ENCODE data around the gene LIN9.
"Not testable (repeated sequence)": the region's sequence is repeated elsewhere in the genome, so short reads cannot be mapped to it uniquely, and the experiment has no call there.

LIN9 gene

DNA sequence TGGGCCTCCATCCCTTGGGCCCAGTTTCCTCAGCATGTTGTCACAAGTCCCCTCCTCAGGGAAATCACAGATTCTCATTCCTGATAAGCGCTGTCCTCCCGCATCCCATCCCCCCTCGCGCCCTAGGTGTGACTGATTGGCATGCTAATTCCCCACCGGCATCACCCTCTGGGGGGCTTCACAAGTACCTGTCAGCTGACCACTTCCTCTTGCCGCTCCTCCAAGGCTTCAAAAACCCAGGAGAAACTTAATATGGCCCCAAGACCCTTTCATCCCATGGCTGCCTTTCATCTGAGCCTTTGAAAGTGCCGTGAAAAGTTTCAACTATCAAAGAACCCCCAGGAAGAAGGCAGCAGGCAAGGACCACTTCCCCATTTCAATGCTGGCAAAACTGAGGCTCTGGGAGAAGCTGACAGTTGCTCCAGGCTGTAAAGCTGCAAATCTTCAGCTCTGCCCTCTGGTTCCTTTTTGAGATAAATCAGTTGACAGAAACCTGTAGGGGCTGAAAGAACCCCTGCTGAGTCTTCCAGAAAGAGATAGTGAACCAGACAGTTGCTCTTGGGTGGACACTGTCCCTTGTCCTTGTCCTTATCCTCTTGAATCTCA is 98.3 kb downstream of the LIN9 start:
- no peak for DNase-seq

DNA sequence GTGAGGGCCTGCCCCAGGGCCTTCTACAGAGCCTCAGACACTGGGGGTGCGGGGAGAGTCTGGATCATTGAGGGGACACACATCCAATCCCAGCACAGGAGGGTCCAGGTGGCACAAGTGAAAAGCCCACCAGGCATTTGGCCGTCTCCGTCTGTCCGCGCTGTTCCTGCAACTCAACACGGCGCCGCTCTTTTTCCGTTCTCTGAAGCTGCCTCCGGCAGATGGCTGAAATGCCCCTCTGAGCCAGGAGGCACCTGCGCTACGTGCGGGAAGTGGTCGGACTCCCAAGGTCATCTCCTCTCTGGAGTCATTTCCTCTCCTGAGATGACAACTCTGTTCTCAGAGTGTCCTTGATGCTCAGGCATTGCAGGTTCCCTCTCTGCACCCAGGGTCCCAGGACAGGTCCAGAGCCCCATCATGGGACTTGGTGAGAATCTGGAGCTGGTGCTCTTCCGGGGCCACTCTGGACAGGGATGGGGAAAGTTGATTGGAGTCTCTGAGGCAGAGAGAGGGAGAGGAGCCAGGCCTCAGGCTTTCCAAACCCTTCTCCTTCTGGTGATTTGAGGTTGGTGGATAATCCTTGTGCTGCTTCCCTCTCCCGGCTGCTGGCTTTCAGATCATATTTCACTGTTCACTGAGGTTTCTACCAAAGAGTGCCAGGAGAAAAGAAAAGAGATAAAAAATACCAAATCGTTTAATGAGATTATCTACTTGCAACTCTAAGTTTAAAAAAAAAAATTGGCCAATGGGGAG is 99.5 kb downstream of the LIN9 start:
- DNase-seq = no peak

DNA sequence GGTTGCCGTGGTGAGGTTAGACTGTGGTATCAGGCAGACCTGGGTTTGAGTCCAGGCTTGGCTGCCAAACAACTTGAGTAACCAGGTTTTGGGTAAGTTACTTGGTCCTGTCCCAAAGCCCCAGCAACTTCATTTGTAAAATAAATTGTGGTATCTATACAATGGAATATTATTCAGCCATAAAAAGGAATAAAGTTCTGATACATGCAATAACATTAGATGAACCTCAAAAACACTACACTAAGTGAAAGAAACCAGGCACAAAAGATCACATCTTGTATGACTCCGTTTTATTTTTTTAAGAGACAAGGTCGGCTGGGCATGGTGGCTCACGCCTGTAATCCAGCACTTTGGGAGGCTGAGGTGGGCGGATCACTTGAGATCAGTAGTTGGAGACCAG is 101.9 kb downstream of the LIN9 start:
- no peak for DNase-seq

DNA sequence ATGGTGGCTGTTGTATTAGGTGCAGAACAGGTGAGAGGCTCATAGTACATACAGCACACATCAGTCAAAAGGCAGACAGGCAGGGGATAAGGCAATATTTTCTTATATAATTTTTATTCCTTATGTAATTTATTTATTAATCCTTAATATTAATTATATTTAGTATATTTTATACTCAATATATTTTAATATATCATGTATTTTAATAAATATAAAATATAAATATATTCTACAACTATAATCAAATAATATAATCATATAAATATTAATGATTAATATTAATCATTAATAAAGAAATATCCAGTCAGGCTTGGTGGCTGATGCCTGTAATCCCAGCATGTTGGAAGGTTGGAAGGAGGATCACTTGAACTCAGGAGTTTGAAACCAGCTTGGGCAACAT is 104.8 kb downstream of the LIN9 start:
- DNase-seq = no peak

DNA sequence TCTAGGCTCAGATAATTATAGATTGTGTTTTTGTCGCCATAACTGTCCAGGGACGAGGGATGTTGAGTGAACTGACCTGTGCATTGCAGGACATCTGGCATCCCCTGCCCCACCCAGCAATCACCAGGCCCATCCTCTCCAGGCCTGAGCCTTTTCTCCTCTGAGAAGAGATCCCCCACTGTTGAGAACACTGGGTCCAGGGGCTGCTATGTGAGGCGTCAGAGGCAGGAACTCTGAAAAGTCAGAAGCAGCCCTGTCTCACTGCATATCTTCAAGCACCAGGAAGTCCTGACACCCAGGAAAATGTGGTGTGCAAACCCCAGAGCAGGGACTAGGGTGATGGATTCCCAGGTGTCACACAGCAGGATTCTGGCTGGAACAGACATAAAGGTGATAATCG is 105.3 kb downstream of the LIN9 start:
- DNase-seq = no peak

DNA sequence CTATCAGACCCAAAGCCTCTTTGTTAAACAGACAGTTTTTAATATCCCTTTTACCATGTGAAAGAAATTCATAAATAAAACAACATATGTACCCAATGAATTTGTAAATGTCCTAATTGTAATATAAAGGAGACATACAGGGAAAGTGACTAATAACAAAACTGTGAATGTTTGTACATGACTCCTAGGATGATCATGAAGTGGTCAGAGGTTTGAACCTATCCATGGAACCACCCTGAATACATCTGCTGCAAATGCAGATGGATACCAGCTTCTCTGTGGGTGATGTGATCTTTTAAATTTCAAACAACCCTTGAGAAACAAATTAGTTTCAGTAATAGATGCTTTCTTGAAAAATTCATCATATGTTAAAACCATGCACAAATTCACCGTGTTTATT is 105.7 kb downstream of the LIN9 start:
- DNase-seq = no peak

DNA sequence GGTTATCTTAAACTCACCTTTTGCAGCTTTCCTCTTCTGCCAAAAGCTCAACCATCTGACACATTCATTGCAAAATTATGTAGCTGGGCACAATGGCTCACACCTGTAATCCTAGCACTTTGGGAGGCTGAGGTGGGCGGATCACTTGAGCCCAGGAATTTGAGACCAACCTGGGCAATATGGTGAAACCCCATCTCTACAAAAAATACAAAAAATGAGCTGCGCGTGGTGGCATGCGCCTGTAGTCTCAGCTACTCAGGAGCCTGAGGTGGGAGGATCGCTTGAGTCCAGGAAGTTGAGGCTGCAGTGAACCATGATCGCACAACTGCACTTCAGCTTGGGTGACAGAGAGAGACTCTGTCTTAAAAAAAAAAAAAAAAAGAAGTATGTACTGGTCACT is 106.3 kb downstream of the LIN9 start:
- DNase-seq = not testable (repeated sequence)

DNA sequence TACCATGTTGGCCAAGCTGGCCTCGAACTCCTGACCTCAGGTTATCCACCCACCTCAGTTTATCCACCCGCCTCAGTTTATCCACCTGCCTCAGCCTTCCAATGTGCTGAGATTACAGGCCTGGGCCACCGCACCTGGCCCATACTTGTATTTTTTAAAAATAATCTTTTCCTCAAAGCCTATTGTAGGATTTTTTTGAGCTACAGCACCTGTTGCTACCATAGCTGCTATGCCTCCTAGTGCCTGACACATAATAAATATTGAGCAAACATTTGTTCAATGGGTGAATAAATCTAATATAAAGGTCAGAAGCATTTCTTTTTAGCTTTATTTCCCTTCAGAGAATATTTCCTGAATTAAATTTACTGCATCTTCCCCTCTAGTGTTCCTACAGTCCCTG is 106.7 kb downstream of the LIN9 start:
- no peak for DNase-seq

DNA sequence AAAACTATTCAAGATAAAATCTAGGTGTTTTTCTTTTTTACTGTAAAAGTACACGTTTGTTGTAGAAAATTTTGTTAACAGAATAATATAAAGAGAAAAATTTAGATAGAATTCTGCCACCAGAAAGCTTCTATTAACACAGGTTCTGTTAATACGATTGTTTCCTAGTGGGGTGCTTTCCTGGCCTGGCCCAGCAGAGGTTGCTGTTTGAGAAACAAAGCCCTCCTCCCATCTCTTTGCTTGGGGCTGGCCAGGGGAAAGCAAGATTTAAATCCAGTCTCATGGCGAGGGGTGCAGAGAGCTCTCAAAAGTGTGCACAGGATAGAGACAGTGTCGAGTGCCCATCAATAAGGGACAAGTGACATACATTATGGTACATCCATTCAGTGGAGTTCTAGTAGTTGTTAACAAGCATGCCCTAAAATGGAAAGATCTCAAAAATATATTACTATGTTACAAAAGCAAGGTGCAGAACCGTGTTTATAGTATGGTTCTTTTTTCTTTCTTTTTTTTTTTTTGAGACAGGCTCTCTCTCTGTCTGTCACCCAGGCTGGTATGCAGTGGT is 107.9 kb downstream of the LIN9 start:
- DNase-seq = no peak

DNA sequence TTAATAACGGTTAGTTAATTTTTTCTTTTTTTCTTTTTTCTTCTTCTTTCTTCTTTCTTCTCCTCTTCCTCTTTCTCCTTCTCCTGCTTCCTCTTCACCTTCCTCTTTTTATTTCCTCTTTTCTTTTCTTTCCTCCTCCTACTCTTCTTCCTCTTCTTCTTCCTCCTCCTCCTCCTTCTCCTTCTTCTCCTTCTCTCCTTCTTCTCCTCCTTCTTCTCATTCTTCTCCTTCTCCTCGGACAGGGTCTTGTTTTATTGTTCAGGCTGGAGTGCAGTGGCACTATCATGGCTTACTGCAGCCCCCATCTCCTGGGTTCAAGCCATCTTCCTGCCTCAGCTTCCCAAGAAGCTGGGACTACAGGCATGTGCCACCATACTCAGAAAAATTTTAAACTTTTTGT is 109.0 kb downstream of the LIN9 start:
- DNase-seq = no peak

DNA sequence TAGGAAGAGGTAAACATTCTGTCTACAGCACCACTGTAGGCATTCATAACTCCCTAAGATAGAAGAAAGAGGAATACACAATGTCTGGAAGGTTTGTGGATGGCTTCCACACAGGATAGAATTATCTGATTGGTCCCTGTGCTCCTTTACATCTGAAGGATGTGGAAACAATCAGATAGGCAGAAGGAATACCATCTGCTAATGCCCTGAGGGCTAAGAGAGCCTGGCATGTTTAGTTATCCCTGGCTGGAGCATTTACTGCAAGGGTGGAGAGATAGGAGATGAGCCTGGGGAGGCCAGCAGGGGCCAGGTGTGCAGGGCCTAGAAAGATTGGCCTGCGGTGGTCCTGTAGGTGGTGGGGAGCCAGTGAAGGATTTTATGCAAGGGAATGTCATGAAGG is 113.8 kb downstream of the LIN9 start:
- DNase-seq = no peak

DNA sequence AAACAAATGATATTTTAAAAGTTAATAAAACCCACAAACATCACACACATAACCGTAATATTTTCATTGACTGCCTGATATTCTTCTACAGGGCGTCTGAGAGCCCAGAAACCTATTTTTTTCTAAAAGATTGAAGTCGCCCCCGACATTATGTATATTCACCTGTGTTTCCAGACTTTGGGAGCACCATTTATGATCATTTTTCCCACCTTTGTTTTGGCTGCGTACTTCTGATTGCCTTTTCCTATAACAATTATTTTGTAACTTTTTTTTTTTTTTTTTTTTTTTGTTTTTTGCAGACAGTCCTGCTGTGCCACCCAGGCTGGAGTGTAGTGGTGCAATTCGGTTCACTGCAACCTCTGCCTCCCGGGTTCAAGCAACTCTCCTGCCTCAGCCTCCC is 121.6 kb downstream of the LIN9 start:
- no peak for DNase-seq

DNA sequence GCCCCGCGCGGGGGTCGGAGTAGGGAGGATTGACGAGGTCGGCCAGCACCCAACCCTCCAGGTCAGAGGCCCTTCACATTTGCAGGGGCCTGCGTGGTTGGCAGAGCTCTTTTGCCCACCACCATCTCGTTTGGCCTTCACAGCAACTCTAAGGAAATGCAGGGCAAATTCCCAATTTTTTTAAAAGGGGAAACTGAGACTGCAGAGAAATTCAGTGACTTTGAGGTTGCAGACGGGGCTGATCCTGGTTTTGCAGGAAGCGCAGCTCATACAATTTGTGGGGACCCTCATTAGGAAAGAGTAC is 122.0 kb downstream of the LIN9 start:
- DNase-seq = no peak

DNA sequence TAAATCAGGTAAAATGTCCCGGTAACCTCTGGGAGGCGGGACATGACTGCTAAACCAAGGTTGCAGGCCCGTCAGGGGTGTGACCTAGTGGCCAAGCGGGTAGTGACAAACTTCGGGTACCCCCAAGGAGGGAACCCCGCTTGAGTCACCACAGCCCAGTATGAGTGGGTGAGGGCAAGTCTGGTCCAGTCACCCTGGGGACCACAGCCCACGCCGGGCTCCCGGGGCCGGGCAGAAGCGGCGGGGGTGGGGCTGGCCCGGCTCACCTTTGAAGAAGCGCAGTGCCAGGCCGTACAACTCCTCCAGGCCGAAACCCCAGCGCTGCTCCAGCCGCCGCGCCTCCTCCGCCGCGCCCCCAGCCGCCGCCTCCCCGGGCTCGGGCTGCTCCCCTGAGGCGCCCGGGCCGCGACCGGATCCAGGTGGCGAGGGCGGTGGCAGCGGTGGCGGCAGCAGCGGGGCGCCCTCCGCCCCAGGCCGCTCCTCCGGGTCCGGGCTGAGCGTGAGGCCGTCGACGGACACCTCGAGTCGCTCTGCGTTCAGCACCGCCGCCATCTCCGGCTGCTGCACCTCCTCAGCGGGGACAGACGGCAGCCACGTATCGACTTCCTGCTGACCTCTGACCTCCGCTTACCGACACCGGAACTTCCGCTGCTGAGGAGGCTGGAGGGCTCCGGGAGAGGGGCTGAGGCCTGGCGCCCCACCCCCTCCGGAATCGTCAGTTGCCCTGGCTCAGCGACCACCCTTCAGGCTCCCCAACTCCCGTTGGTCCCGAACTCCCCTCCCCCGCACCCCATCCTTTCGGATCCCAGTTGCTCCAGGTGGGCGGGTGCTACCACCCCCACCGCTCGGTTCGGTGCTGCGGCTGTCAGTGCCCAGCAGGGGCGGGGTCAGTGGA is 122.6 kb downstream of the LIN9 start, which contains the start of gene ACBD3:
ACBD3 (minus strand) TSS at position 618 of the 895 bp plus-strand sequence; CDS start at position 552, 66 bp downstream.
- DNase-seq = peak; percentile 61

DNA sequence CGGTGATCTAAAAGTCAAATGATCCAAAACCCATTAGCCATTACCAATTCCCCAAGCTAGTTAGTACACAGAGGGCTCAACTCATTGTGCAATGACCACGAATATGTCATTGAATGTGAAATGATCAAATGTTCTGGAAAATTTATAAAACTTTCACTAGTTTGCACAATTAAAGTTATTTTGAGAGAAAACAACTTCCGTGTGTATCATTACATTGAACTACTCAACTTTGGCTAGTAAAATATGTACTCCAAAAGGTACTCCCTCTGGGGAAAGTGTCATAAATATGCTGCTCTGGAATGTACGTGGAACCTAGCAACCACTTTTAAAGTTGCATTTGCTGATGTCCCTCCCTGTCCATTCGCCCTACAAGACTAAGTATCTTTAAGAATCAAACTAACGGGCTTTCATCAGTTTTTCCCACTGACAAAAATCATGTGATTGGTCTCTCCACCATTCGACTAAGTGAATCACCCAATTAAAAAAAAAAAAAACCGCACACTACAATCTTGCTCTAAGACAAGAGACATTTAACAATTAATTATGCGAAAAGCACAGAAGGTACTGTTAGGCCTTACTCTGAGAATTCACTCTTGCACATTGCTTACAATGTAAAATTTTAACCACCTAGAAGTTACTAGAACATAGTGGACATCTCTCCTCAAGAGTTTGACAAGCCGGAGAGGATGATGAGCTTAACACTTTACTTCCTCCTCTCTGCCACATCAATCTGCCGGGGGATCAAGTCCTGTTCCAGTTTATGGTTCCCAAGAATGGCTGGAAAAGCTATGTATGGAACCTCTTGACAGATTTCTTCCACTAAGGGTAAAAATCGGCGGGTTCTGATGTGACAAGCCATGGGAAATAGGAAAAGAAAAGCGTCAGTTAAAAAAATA is 123.6 kb downstream of the LIN9 start:
- no peak for DNase-seq

DNA sequence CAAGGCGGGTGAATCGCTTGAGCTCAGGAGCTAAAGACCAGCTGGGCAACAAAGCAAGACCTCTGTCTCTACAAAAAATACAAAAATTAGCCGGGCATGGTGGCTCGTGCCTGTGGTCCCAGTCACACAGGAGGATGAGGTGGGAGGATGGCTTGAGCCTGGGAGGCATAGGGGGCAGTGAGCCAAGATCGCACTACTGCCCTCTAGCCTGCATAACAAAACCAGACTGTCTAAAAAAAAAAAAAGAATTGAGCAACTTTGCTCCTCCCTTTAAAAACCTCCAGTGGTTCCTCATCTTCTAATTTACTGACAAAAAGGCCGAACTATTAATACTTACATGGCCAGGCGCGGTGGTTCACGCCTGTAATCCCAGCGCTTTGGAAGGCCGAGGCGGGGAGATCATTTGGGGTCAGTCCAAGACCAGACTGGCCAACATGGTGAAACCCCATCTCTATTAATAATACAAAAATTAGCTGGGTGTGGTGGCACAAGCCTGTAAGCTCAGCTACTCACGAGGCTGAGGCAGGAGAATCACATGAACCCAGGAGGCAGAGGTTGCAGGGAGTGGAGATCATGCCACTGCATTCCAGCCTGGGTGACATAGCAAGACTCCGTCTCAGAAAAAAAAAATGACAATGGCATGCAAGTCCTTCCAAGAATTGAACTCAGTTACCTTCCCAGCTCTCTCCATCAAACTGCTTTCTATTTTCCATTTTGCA is 126.8 kb downstream of the LIN9 start:
- DNase-seq = no peak

Data from SHP77 treated with DMSO at 0.1 percent for 48 hours (cell line).